C4-2B (cell line): ENCODE data around the gene EMILIN2.
"Not testable (repeated sequence)": the region's sequence is repeated elsewhere in the genome, so short reads cannot be mapped to it uniquely, and the experiment has no call there.

Experiments
- H3K27ac ChIP-seq: fragments of 450-650 bp; 2 replicates; pipeline ENCODE4 v1.5.1; 2017
- CTCF ChIP-seq: fragments of 450-650 bp; conservative IDR thresholded peaks from 2 replicates; pipeline ENCODE4 v1.5.1; 2017; ENCODE audit warnings: mild to moderate bottlenecking
- ZFX ChIP-seq: fragments of 450-650 bp; IDR thresholded peaks from 2 replicates; pipeline ENCODE4 v1.6.1; 2017

Gene EMILIN2

GRCh38 chr18:2826581-2826980, 20.2 kb upstream of the EMILIN2 start:
- TF ChIP-seq CTCF, result no peak
- TF ChIP-seq ZFX, result no peak
- no peak overlapping the region for H3K27ac ChIP-seq

GRCh38 chr18:2827061-2827460, 19.7 kb upstream of the EMILIN2 start:
- TF ChIP-seq CTCF, result no peak
- no peak for TF ChIP-seq ZFX
- no peak overlapping the region for H3K27ac ChIP-seq

GRCh38 chr18:2836118-2836517, 10.7 kb upstream of the EMILIN2 start:
- H3K27ac ChIP-seq, result not testable (repeated sequence)

GRCh38 chr18:2837290-2837689, 9.5 kb upstream of the EMILIN2 start:
- not testable (repeated sequence) for H3K27ac ChIP-seq

- TF ChIP-seq ZFX (no peak), CTCF (no peak)
- no peak overlapping the region for H3K27ac ChIP-seq
Measured at GRCh38 chr18:2839202-2839601, 7.6 kb upstream of the EMILIN2 start.

- TF ChIP-seq ZFX (no peak), CTCF (no peak)
- H3K27ac ChIP-seq, result no peak overlapping the region
Measured at GRCh38 chr18:2840521-2840920, 6.3 kb upstream of the EMILIN2 start.

GRCh38 chr18:2843146-2843545, 3.7 kb upstream of the EMILIN2 start:
- TF ChIP-seq ZFX (no peak), CTCF (no peak)
- H3K27ac ChIP-seq, result no peak overlapping the region

- TF ChIP-seq ZFX (no peak), CTCF (no peak)
- no peak overlapping the region for H3K27ac ChIP-seq
Measured at GRCh38 chr18:2845172-2845571, 1.6 kb upstream of the EMILIN2 start.
